IPS-18a (cell line): ENCODE results near the gene RRP9.

Experiments used
- H3K27ac ChIP-seq: one replicate; pipeline ENCODE4 v1.5.1; 2013; ENCODE audit warnings: low read length
- H3K27me3 ChIP-seq: one replicate; pipeline ENCODE4 v1.6.1; 2013; ENCODE audit warnings: mild to moderate bottlenecking, low read length; ENCODE audit not compliant: control insufficient read depth, insufficient read depth
- H3K36me3 ChIP-seq: one replicate; pipeline ENCODE4 v1.6.1; 2013; ENCODE audit warnings: low read depth, low read length; ENCODE audit not compliant: control insufficient read depth
- H3K4me1 ChIP-seq: one replicate; pipeline ENCODE4 v1.6.1; 2013; ENCODE audit warnings: low read depth, low read length; ENCODE audit not compliant: control insufficient read depth
- H3K4me3 ChIP-seq: one replicate; pipeline ENCODE4 v1.5.1; 2013; ENCODE audit warnings: low read length
- H3K9ac ChIP-seq: one replicate; pipeline ENCODE4 v1.6.1; 2013; ENCODE audit warnings: mild to moderate bottlenecking, low read length, moderate library complexity
- H3K9me3 ChIP-seq: one replicate; pipeline ENCODE4 v1.6.1; 2013; ENCODE audit warnings: low read depth, low read length; ENCODE audit not compliant: control insufficient read depth

The RRP9 gene

GRCh38 chr3:51961011-51961410 lies 19.3 kb upstream of the RRP9 start:
- Histone ChIP-seq H3K4me1 (peaks cover 21% of the 10 kb centered on the region), H3K9ac (no peak overlapping the region), H3K36me3 (no peaks in the 10 kb centered on the region), H3K27ac (no peak overlapping the region), H3K27me3 (peaks cover 24% of the 10 kb centered on the region), H3K4me3 (no peak overlapping the region), H3K9me3 (no peaks in the 10 kb centered on the region)

- Histone ChIP-seq H3K4me3 (no peak overlapping the region), H3K36me3 (no peaks in the 10 kb centered on the region), H3K9ac (no peak overlapping the region), H3K9me3 (no peaks in the 10 kb centered on the region), H3K27me3 (peaks cover 24% of the 10 kb centered on the region), H3K4me1 (peaks cover 17% of the 10 kb centered on the region), H3K27ac (no peak overlapping the region)
Observed at GRCh38 chr3:51960386-51960785, 18.7 kb upstream of the RRP9 start.

- Histone ChIP-seq H3K4me1 (peaks cover 14% of the 10 kb centered on the region), H3K9ac (no peak overlapping the region), H3K4me3 (no peak overlapping the region), H3K9me3 (no peaks in the 10 kb centered on the region), H3K36me3 (no peaks in the 10 kb centered on the region), H3K27me3 (peaks cover 27% of the 10 kb centered on the region), H3K27ac (no peak overlapping the region)
Observed at GRCh38 chr3:51959651-51960050, 17.9 kb upstream of the RRP9 start.

- Histone ChIP-seq H3K9me3 (no peaks in the 10 kb centered on the region), H3K9ac (no peak overlapping the region), H3K27me3 (peaks cover 35% of the 10 kb centered on the region), H3K27ac (no peak overlapping the region), H3K36me3 (no peaks in the 10 kb centered on the region), H3K4me3 (no peak overlapping the region), H3K4me1 (peaks cover 9% of the 10 kb centered on the region)
Observed at GRCh38 chr3:51958603-51959521, 17.2 kb upstream of the RRP9 start.

- H3K9ac ChIP-seq: no peak overlapping the region
- H3K36me3 ChIP-seq: no peaks in the 10 kb centered on the region
- no peaks in the 10 kb centered on the region for H3K9me3 ChIP-seq
- peaks cover 44% of the 10 kb centered on the region for H3K27me3 ChIP-seq
- H3K4me3 ChIP-seq: no peak overlapping the region
- H3K27ac ChIP-seq: no peak overlapping the region
- peaks cover 4% of the 10 kb centered on the region for H3K4me1 ChIP-seq
Observed at GRCh38 chr3:51957520-51958205, 16.0 kb upstream of the RRP9 start.

- H3K4me3 ChIP-seq: peak overlapping the region; percentile 52
Observed at GRCh38 chr3:51955893-51956770, 14.4 kb upstream of the RRP9 start.

GRCh38 chr3:51955175-51955892 lies 13.6 kb upstream of the RRP9 start, which contains the start of gene GPR62:
GPR62 (plus strand) TSS chr3:51955381; CDS start chr3:51955653, 272 bp downstream.
- no peak within 1 kb of the TSS for H3K27ac ChIP-seq
- H3K27me3 ChIP-seq: peaks cover 54% of the 10 kb centered on the region
- H3K36me3 ChIP-seq: no peaks in the 10 kb centered on the region
- peaks cover 4% of the 10 kb centered on the region for H3K4me1 ChIP-seq
- no peaks in the 10 kb centered on the region for H3K9me3 ChIP-seq
- H3K4me3 ChIP-seq: peak within 1 kb of the TSS; percentile 52
- no peak within 1 kb of the TSS for H3K9ac ChIP-seq

More at GRCh38 chr3:51955893-51956770, 14.4 kb upstream of the RRP9 start:
- H3K9me3 ChIP-seq: no peaks in the 10 kb centered on the region
- peaks cover 48% of the 10 kb centered on the region for H3K27me3 ChIP-seq
- H3K9ac ChIP-seq: no peak overlapping the region
- H3K4me1 ChIP-seq: peaks cover 4% of the 10 kb centered on the region
- H3K27ac ChIP-seq: no peak overlapping the region
- no peaks in the 10 kb centered on the region for H3K36me3 ChIP-seq

- no peak overlapping the region for H3K9ac ChIP-seq
- H3K36me3 ChIP-seq: no peaks in the 10 kb centered on the region
- H3K27ac ChIP-seq: no peak overlapping the region
- H3K4me1 ChIP-seq: peaks cover 4% of the 10 kb centered on the region
- no peaks in the 10 kb centered on the region for H3K9me3 ChIP-seq
- H3K27me3 ChIP-seq: peaks cover 54% of the 10 kb centered on the region
- H3K4me3 ChIP-seq: no peak overlapping the region
Observed at GRCh38 chr3:51954713-51955112, 13.0 kb upstream of the RRP9 start.

GRCh38 chr3:51954105-51954504 lies 12.4 kb upstream of the RRP9 start:
- Histone ChIP-seq H3K4me3 (no peak overlapping the region), H3K27me3 (peaks cover 56% of the 10 kb centered on the region), H3K9ac (no peak overlapping the region), H3K4me1 (peaks cover 4% of the 10 kb centered on the region), H3K27ac (no peak overlapping the region), H3K36me3 (no peaks in the 10 kb centered on the region), H3K9me3 (no peaks in the 10 kb centered on the region)

- H3K4me1 ChIP-seq: peaks cover 4% of the 10 kb centered on the region
- H3K27me3 ChIP-seq: peaks cover 60% of the 10 kb centered on the region
- no peaks in the 10 kb centered on the region for H3K36me3 ChIP-seq
- H3K9me3 ChIP-seq: no peaks in the 10 kb centered on the region
- H3K4me3 ChIP-seq: no peak overlapping the region
- no peak overlapping the region for H3K27ac ChIP-seq
- H3K9ac ChIP-seq: no peak overlapping the region
Observed at GRCh38 chr3:51953445-51953844, 11.7 kb upstream of the RRP9 start.
